HG03159 (cell line): ENCODE results near the gene NDRG4.
"Not testable (repeated sequence)": the region's sequence is repeated elsewhere in the genome, so short reads cannot be mapped to it uniquely, and the experiment has no call there.

Experiments used
- ATAC-seq: cut with Tn5 transposase; IDR thresholded peaks from one replicate; pipeline ENCODE4 v1.9.1; 2021; ENCODE audit warnings: mild to moderate bottlenecking, moderate library complexity; ENCODE audit not compliant: unreplicated experiment

The NDRG4 gene

DNA sequence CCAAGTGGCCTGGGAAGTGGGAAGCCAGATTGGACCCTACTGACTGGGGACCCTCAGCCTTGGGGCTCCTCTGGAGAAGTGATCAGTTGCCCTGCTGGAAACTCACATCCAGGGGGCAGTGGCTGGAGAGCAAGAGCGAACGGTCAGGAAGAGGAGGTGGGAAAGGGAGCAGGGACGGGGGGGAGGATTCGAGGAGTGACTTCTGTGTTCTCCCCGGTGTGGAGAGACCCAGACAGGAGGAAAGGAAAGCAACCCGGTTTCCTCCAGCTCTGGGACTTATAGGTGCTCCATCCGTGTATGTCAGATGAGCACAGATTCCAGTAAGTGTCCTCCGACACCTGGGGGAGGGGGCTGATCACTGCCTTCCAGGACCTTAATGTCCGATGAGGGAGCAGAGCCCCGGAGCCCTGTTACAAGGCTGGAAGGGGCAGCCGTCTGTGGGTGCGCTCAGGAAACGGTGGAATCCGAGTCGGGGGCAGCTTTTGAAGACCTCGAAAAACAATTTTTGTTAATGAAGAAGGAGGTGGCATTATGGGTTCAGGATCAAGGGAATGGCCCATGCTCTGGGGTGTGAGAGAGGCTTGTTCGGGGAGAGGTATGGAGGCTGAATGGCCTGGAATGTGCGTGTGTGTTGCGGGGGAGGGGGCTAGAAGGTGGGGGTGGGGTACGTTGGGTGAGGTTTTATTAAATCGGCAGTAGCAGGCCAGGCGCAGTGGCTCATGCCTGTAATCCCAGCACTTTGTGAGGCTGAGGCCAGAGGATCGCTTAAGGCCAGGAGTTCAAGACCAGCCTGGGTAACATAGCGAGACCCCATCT lies 34.8 kb upstream of the NDRG4 start:
- no peak for ATAC-seq

DNA sequence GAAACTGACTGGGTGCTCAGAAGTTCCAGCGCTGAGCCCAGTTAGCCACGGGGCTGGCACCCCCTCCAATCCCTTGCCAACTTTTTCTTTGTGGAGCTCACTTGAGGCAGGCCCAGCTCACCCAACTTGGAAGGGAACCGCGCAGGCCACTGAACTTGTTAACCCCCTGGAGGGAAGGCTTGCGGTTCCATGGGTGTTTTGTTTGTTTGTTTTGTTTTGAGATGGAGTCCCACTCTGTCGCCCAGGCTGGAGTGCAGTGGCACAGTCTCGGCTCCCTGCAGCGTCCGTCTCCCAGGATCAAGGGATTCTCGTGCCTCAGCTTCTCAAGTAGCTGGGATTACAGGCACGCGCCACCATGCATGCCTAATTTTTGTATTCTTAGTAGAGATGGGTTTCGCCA lies 34.1 kb upstream of the NDRG4 start:
- no peak for ATAC-seq

- ATAC-seq = no peak
These were observed 33.5 kb upstream of the NDRG4 start for GRCh38 chr16:58466396-58466795.

GRCh38 chr16:58467905-58468304 lies 32.0 kb upstream of the NDRG4 start:
- no peak for ATAC-seq

DNA sequence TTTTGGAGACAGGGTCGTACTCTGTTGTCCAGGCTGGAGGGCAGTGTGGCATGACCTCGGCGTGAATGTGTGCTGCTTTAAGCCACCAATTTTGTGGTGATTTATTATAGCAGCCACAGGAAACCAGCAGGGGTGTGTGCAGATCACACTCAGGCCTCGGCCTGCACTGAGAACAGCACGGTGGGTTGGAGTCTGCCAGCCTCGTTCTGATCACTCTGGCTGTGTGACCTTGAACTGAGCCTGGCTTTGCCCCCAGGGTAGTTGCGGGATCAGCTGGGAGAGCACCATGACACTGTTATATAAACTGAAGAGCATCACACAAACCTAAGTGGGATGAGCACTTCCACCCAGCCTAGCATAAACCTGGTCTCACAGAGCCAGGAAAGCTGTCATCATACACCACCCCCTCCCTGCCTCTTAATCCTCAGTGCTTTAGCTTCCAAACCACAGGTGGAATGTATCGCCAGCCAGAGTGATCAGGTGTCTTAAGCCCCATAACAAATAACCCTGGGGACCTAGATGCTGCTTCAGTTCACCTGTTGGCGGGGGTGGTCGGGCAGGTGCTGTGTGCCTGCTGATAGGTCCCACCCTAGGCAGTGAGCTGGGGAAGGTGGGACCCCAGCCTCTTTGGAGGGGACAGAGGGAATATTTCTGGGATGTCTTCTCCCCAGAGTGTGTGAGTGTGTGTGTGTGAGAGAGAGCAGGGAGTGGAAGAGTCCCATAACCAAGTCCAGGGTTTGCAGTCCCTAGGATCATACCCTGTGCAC lies 28.6 kb upstream of the NDRG4 start:
- no peak for ATAC-seq

DNA sequence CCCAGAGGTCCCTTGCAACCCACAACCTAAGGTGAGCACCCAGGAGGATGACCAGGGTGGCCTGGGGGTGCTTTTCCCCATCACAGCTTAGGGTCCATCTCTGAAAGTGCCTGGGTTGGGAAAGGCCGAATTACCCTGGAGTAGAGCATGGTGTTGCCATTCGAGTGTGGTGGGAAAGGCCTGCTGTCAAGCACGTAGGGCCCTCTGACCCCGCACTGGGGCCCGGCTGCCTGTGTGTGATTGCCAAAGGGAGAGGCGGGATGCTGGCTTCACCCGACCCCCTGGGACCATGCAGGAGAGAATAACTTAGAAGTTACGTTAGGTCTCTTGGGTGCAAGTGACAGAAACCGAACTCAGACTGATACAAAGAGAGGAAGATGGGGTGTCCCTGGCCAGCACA lies 27.7 kb upstream of the NDRG4 start:
- ATAC-seq = no peak

DNA sequence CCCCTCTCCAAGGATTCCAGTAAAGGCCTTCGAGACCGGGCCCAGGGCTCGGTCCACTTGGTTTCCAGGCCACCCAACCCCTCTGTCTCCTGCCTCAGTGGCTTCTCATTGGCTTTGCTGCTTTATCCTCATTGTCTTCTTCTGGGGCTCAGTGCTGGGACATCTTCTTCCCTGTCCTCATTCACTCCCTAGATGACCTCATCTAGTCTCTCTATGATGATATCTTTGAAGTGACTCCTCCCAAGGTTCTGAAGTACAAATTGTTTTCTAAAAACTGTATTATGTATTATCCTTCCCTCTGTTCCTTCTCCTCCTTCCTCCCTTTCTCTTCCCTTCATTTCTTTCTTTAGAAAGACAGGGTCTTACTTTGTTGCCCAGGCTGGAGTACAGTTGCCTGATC lies 27.1 kb upstream of the NDRG4 start:
- no peak for ATAC-seq

GRCh38 chr16:58474296-58474695 lies 25.6 kb upstream of the NDRG4 start:
- no peak for ATAC-seq

DNA sequence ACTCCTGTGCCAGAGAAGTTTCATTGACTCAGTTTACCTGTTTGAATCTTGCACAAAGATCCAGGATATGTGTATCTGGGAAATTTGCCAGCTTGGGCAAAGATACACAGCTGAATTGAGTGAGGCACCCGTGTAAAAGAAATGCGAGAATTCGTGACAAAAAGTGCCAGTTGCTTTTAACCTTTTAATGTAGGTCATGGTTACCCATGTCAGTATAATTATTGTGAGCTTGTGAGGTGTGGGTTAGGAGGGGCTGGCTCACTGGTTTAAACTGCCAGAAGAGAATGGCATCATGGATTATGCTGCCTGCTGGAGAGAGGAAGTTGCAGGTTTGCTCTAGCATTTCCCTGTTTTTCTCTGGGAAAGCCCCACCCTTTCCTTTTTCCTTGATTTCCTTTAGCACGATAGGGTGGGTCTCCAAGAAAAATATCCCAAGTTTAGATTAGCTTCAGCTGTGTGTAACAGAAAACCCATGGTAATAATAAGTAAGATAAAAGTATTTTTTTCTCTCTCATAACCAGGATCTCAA lies 24.8 kb upstream of the NDRG4 start:
- ATAC-seq = no peak

DNA sequence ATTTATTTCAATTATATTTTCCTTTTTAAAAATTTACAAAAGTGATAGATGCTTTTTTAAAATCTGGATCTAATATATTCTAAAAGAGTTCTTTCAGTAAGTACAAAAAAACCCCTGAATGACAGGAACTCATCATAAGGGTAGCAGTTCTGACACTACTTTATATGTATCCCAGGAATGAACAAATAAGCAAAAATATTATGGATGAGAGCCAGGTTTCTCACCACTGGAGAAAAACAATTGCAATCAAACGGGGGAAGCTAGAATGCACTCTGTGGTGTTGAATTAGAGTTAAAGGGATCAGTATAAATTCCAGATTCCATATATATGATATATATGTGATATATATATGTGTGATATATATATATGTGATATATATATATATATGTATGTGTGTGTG lies 23.2 kb upstream of the NDRG4 start:
- ATAC-seq = no peak

GRCh38 chr16:58478427-58478826 lies 21.5 kb upstream of the NDRG4 start:
- no peak for ATAC-seq

DNA sequence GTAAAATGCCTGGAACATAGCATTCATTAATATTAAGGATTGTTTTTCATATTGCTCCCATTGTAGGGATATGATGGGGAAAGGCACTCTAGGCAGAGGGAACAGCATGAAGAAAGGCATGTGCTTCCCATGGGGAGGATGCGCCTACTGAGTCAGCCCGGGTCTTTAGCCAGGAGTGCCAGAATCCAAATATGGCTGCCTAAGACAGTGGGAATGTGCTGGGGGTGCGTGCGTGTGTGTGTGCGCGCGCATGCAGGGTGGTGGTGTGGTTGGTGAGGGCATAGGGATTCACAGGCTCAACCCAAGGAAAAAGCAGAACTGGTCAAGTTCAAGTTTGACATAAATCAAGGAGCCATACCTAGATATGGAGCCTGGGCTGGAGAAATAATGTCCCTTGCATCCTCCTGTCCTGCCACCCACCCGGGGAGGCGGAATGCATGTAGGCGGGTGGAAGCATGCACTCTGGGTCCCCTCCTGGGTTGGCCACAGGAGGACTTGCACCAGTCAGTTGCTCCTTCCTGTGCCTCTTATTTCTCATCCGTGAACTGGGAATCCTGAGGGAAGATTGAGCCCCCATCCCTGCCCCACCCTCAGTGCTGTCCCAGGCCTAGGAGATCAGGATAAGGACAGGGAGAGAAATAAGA lies 18.6 kb upstream of the NDRG4 start:
- no peak for ATAC-seq

- ATAC-seq = no peak
These were observed 18.0 kb upstream of the NDRG4 start for GRCh38 chr16:58481931-58482330.

- no peak for ATAC-seq
These were observed 14.6 kb upstream of the NDRG4 start for GRCh38 chr16:58485184-58485887.

- ATAC-seq = peak; percentile 75
These were observed 12.2 kb upstream of the NDRG4 start for GRCh38 chr16:58487566-58488351.

DNA sequence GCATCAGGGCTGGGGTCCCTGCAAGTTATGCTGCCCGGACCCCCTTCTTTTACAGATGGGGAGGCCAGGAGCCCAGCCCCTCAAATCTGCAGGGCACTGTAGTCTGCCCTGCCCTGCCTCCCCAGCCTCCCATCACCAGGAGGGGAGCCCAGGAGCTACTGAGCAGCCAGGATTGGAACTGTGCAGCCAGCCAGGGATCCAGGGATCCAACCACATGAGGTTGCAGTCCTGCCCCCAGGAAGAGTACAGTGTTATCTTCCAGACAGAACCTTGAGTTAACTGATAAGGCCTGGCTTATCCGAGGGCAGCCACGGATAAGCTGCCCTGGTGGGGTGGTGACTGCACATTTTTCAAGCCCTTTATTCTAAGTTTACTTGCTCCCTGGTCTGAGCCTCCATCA lies 11.4 kb upstream of the NDRG4 start:
- no peak for ATAC-seq

DNA sequence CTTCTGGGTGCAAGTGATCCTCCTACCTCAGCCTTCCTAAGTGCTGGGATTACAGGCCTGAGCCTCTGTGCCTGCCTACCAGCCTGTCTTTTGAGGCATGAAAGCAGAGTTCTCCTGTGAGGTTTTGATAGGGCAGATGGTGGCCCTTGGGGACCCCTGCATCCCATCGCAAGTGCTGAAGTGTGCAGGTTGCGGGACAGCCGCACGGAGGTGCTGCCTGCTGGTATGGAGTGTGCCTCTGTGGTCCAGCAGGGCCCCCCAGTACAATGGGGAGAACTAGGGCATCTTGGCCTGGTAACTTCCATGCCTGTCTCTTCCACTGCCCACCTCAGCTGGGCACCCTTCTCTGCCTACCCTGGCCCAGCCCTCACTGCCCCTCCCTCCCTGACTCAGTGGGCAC lies 9.9 kb upstream of the NDRG4 start:
- no peak for ATAC-seq

DNA sequence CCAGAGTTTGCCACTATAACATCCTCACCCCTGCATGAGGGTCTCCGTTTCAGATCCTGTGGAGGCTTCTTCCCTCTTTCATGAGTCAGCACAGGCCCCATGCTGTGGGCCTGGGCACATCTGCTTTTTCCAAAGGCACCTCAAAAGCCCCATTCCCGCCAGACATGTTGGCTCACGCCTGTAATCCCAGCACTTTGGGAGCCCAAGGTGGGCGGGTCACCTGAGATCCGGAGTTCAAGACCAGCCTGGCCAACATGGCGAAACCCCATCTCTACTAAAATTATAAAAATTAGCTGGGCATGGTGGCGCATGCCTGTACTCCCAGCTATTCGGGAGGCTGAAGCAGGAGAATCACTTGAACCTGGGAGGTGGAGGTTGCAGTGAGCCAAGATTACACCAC lies 9.4 kb upstream of the NDRG4 start:
- ATAC-seq = not testable (repeated sequence)

DNA sequence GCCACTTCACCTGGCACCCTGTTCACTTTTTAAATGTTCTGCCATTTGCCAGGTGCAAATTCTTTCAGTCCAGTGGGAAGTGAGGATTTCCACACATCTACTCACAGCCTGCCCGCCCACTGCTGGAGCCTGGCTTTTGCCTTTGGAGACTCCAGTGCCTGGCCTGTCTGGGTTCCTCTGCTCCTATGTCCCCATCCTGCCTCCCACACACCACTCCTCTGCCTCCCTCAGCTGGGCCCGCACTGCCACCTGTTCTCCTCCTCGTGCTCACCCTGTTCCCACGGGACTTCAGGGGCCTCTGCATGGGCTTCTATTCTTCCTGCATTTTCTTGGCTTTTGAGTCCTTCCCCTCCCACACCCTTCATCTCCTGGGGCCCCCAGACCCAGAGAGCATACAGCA lies 7.9 kb upstream of the NDRG4 start:
- ATAC-seq = no peak

- no peak for ATAC-seq
These were observed 7.2 kb upstream of the NDRG4 start for GRCh38 chr16:58492735-58493134.
